ENCODE results near the gene CFAP107. TPM values are rescaled to one million over a fixed set of nuclear protein-coding genes. Genes with fewer than 3 reads are reported as not detected.
"Not testable (repeated sequence)": the region's sequence is repeated elsewhere in the genome, so short reads cannot be mapped to it uniquely, and the experiment has no call there.

CFAP107 gene
- polyA plus RNA-seq, 1 donor from 2014 or later = not detected

DNA sequence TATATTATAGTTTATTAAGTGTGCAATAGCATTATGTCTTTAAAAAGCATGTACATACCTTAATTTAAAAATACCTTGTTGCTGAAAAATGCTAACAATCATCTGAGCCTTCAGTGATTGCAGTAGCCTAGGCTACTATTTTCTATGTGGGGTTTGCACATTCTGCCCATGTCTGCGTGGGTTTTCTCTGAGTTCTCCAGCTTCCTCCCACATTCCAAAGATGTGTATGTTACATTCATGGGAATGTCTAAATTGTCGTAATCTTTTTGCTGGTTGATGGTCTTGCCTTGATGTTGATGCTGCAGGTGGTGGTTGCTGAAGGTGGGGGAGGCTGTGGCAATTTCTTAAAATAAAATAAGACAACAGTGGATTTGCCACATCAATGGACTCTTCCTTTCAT is 17.6 kb upstream of the CFAP107 start:
- Histone ChIP-seq H4K20me1 (ENCODE audit: insufficient read depth) (no peaks in the 10 kb centered on the region), H3F3A (ENCODE audit: insufficient read depth, low read length, poor library complexity, severe bottlenecking) (no peaks in the 10 kb centered on the region)

GRCh38 chr1:12730156-12730555 is 15.8 kb upstream of the CFAP107 start:
- H3K27ac ChIP-seq (ENCODE audit: low read length) = no peak overlapping the region
- no peaks in the 10 kb centered on the region for H3K9me2 ChIP-seq (ENCODE audit: insufficient read depth, low read length)
- no peak overlapping the region for H3K4me3 ChIP-seq (ENCODE audit: low read length)
- H4K20me1 ChIP-seq (ENCODE audit: insufficient read depth) = no peaks in the 10 kb centered on the region
- H3K9me3 ChIP-seq (ENCODE audit: low read length) = peaks cover 4% of the 10 kb centered on the region
- no peaks in the 10 kb centered on the region for H3F3A ChIP-seq (ENCODE audit: insufficient read depth, low read length, poor library complexity, severe bottlenecking)
- no peak overlapping the region for H2AFZ ChIP-seq (ENCODE audit: low read depth, low read length)
- no peaks in the 10 kb centered on the region for H3K79me2 ChIP-seq (replicated peaks; ENCODE audit: insufficient read depth, low read length)
- no peaks in the 10 kb centered on the region for H3K27me3 ChIP-seq (ENCODE audit: insufficient read depth, low read depth, low read length)
- no peak overlapping the region for H3K9ac ChIP-seq (ENCODE audit: low read length)
- no peaks in the 10 kb centered on the region for H3K36me3 ChIP-seq (ENCODE audit: insufficient read depth, low read length)
- no peak overlapping the region for H3K4me2 ChIP-seq (ENCODE audit: low read length)
- TF ChIP-seq POLR2AphosphoS5 (IDR thresholded peaks at IDR 0.05) (no peak), MXI1 (conservative IDR thresholded peaks at IDR 0.05; ENCODE audit: poor library complexity, severe bottlenecking) (no peak), RAD21 (conservative IDR thresholded peaks at IDR 0.05) (no peak)

More for the DNA sequence above, 17.6 kb upstream of the CFAP107 start:
- H3K36me3 ChIP-seq (ENCODE audit: insufficient read depth, low read length) = no peaks in the 10 kb centered on the region
- TF ChIP-seq RAD21 (conservative IDR thresholded peaks at IDR 0.05) (no peak), EP300 (conservative IDR thresholded peaks at IDR 0.05; ENCODE audit: poor library complexity, severe bottlenecking) (no peak), CTCF (IDR thresholded peaks at IDR 0.05; ENCODE audit: poor library complexity, severe bottlenecking) (no peak), MXI1 (conservative IDR thresholded peaks at IDR 0.05; ENCODE audit: poor library complexity, severe bottlenecking) (no peak), EZH2 (IDR thresholded peaks at IDR 0.05; ENCODE audit: borderline replicate concordance, insufficient read depth, low read length, poor library complexity, severe bottlenecking) (no peak)
- TF ChIP-seq, protein P1, sequence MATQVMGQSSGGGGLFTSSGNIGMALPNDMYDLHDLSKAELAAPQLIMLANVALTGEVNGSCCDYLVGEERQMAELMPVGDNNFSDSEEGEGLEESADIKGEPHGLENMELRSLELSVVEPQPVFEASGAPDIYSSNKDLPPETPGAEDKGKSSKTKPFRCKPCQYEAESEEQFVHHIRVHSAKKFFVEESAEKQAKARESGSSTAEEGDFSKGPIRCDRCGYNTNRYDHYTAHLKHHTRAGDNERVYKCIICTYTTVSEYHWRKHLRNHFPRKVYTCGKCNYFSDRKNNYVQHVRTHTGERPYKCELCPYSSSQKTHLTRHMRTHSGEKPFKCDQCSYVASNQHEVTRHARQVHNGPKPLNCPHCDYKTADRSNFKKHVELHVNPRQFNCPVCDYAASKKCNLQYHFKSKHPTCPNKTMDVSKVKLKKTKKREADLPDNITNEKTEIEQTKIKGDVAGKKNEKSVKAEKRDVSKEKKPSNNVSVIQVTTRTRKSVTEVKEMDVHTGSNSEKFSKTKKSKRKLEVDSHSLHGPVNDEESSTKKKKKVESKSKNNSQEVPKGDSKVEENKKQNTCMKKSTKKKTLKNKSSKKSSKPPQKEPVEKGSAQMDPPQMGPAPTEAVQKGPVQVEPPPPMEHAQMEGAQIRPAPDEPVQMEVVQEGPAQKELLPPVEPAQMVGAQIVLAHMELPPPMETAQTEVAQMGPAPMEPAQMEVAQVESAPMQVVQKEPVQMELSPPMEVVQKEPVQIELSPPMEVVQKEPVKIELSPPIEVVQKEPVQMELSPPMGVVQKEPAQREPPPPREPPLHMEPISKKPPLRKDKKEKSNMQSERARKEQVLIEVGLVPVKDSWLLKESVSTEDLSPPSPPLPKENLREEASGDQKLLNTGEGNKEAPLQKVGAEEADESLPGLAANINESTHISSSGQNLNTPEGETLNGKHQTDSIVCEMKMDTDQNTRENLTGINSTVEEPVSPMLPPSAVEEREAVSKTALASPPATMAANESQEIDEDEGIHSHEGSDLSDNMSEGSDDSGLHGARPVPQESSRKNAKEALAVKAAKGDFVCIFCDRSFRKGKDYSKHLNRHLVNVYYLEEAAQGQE (IDR thresholded peaks at IDR 0.05; ENCODE audit: borderline replicate concordance) = no peak
- H2AFZ ChIP-seq (ENCODE audit: low read depth, low read length) = no peak overlapping the region
- H3K9me2 ChIP-seq (ENCODE audit: insufficient read depth, low read length) = no peaks in the 10 kb centered on the region
- H3K4me3 ChIP-seq (ENCODE audit: low read length) = no peak overlapping the region
- H3K9ac ChIP-seq (ENCODE audit: low read length) = no peak overlapping the region
- H3K27ac ChIP-seq (ENCODE audit: low read length) = no peak overlapping the region
- H3K9me3 ChIP-seq (ENCODE audit: low read length) = peaks cover 4% of the 10 kb centered on the region
- H3K79me2 ChIP-seq (replicated peaks; ENCODE audit: insufficient read depth, low read length) = no peaks in the 10 kb centered on the region
- no peaks in the 10 kb centered on the region for H3K27me3 ChIP-seq (ENCODE audit: insufficient read depth, low read depth, low read length)
- H3K4me2 ChIP-seq (ENCODE audit: low read length) = no peak overlapping the region

DNA sequence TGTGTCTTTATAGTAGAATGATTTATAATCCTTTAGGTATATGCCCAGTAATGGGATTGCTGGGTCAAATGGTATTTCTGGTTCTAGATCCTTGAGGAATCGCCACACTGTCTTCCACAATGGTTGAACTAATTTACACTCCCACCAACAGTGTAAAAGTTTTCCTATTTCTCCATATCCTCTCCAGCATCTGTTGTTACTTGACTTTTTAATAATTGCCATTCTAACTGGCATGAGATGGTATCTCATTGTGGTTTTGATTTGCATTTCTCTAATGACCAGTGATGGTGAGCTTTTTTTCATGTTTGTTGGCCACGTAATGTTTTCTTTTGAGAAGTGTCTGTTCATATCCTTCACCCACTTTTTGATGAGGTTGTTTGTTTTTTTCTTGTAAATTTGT is 14.9 kb upstream of the CFAP107 start:
- not testable (repeated sequence) for H3K9me3 ChIP-seq (ENCODE audit: low read length); H3K4me3 ChIP-seq (ENCODE audit: low read length); H3K27ac ChIP-seq (ENCODE audit: low read length); H2AFZ ChIP-seq (ENCODE audit: low read depth, low read length); H3F3A ChIP-seq (ENCODE audit: insufficient read depth, low read length, poor library complexity, severe bottlenecking); H3K36me3 ChIP-seq (ENCODE audit: insufficient read depth, low read length); H3K79me2 ChIP-seq (replicated peaks; ENCODE audit: insufficient read depth, low read length); H3K9me2 ChIP-seq (ENCODE audit: insufficient read depth, low read length); H3K9ac ChIP-seq (ENCODE audit: low read length); H4K20me1 ChIP-seq (ENCODE audit: insufficient read depth); H3K4me2 ChIP-seq (ENCODE audit: low read length); H3K27me3 ChIP-seq (ENCODE audit: insufficient read depth, low read depth, low read length)

All from neural cell (in vitro differentiated cells).